Stomach (tissue), 4 donors: ENCODE results near the gene B3GNT9.

ENCODE experiments used
- CTCF ChIP-seq, 7 experiments: fragments of 450-650 bp in 4 of 7; fragments of 200-600 bp in 3 of 7; sonication (generic) in 3 of 7; IDR thresholded peaks; one replicate each; pipeline ENCODE4 v1.5.1; 2016 to 2019; ENCODE audit warnings: antibody characterized with exemption in 7 of 7, control low read depth in 2 of 7, mild to moderate bottlenecking in 1 of 7
- POLR2A ChIP-seq, 4 donors: fragments of 450-650 bp; IDR thresholded peaks; one replicate each; pipeline ENCODE4 v1.6.1; 2016; ENCODE audit warnings: antibody characterized with exemption in 4 of 4, control low read depth in 2 of 4, mild to moderate bottlenecking in 1 of 4, moderate library complexity in 1 of 4

- TF ChIP-seq CTCF (IDR thresholded peaks at IDR 0.05) (no peak), POLR2A (IDR thresholded peaks at IDR 0.05) (no peak)
Measured at GRCh38 chr16:67191411-67191994, 40.7 kb upstream of the B3GNT9 start.
